ENCODE data around the gene GIPC1. TPM values are rescaled to one million over a fixed set of nuclear protein-coding genes. Genes with fewer than 3 reads are reported as not detected.
"Not testable (repeated sequence)": the region's sequence is repeated elsewhere in the genome, so short reads cannot be mapped to it uniquely, and the experiment has no call there.

The GIPC1 gene
- total RNA-seq, 1 donor from 2014 or later: 23.6 TPM

- Histone ChIP-seq H2AFZ (replicated peaks) (no peak overlapping the region), H3K79me2 (ENCODE audit: low read depth) (peaks cover 82% of the 10 kb centered on the region), H3K36me3 (no peaks in the 10 kb centered on the region), H3K9ac (no peak overlapping the region), H3K27ac (no peak overlapping the region), H4K20me1 (ENCODE audit: low read depth) (peaks cover 45% of the 10 kb centered on the region), H3K9me3 (ENCODE audit: low read depth) (no peaks in the 10 kb centered on the region), H3K4me3 (no peak overlapping the region), H3K4me2 (no peak overlapping the region), H3F3A (ENCODE audit: low read depth) (no peaks in the 10 kb centered on the region), H3K4me1 (no peaks in the 10 kb centered on the region), H3K27me3 (no peaks in the 10 kb centered on the region)
- no peaks in the 10 kb centered on the region for H3K9me3 Mint-ChIP-seq
- no peak for TF ChIP-seq EZH2phosphoT487 (IDR thresholded peaks at IDR 0.05)
- TF ChIP-seq EZH2 (IDR thresholded peaks at IDR 0.05): no peak
- TF ChIP-seq, protein P1, sequence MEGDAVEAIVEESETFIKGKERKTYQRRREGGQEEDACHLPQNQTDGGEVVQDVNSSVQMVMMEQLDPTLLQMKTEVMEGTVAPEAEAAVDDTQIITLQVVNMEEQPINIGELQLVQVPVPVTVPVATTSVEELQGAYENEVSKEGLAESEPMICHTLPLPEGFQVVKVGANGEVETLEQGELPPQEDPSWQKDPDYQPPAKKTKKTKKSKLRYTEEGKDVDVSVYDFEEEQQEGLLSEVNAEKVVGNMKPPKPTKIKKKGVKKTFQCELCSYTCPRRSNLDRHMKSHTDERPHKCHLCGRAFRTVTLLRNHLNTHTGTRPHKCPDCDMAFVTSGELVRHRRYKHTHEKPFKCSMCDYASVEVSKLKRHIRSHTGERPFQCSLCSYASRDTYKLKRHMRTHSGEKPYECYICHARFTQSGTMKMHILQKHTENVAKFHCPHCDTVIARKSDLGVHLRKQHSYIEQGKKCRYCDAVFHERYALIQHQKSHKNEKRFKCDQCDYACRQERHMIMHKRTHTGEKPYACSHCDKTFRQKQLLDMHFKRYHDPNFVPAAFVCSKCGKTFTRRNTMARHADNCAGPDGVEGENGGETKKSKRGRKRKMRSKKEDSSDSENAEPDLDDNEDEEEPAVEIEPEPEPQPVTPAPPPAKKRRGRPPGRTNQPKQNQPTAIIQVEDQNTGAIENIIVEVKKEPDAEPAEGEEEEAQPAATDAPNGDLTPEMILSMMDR (IDR thresholded peaks at IDR 0.05): no peak
- peaks cover 7% of the 10 kb centered on the region for H3K4me1 Mint-ChIP-seq
- H3K27me3 Mint-ChIP-seq (ENCODE audit: insufficient read depth, low read depth): peaks cover 3% of the 10 kb centered on the region
- no peak overlapping the region for H3K27ac Mint-ChIP-seq
- H3K4me3 Mint-ChIP-seq: no peak overlapping the region
- peaks cover 6% of the 10 kb centered on the region for H3K36me3 Mint-ChIP-seq
- DNase-seq (ENCODE audit: low spot score): no peak
Measured at GRCh38 chr19:14544047-14544446, 48.1 kb upstream of the GIPC1 start.

GRCh38 chr19:14542711-14543328 is 46.9 kb upstream of the GIPC1 start:
- Histone ChIP-seq H3F3A (ENCODE audit: low read depth) (no peaks in the 10 kb centered on the region), H3K9ac (no peak overlapping the region), H3K27ac (peak overlapping the region; percentile 37), H3K4me2 (no peak overlapping the region), H3K4me3 (no peak overlapping the region), H3K36me3 (no peaks in the 10 kb centered on the region), H3K79me2 (ENCODE audit: low read depth) (peaks cover 87% of the 10 kb centered on the region), H2AFZ (replicated peaks) (no peak overlapping the region), H4K20me1 (ENCODE audit: low read depth) (peaks cover 51% of the 10 kb centered on the region), H3K4me1 (no peaks in the 10 kb centered on the region), H3K27me3 (no peaks in the 10 kb centered on the region), H3K9me3 (ENCODE audit: low read depth) (no peaks in the 10 kb centered on the region)
- H3K36me3 Mint-ChIP-seq: no peaks in the 10 kb centered on the region
- no peak for DNase-seq (ENCODE audit: low spot score)
- no peak overlapping the region for H3K4me3 Mint-ChIP-seq
- peaks cover 7% of the 10 kb centered on the region for H3K4me1 Mint-ChIP-seq
- peaks cover 3% of the 10 kb centered on the region for H3K27me3 Mint-ChIP-seq (ENCODE audit: insufficient read depth, low read depth)
- TF ChIP-seq, protein P1 (IDR thresholded peaks at IDR 0.05): no peak
- TF ChIP-seq EZH2 (IDR thresholded peaks at IDR 0.05): no peak
- no peak for TF ChIP-seq EZH2phosphoT487 (IDR thresholded peaks at IDR 0.05)
- H3K9me3 Mint-ChIP-seq: no peaks in the 10 kb centered on the region
- peak overlapping the region; percentile 69 for H3K27ac Mint-ChIP-seq

GRCh38 chr19:14541979-14542378 is 46.1 kb upstream of the GIPC1 start:
- not testable (repeated sequence) for H3K27ac Mint-ChIP-seq; H2AFZ ChIP-seq (replicated peaks); H3F3A ChIP-seq (ENCODE audit: low read depth); H3K9me3 ChIP-seq (ENCODE audit: low read depth); H3K4me1 ChIP-seq; H3K36me3 Mint-ChIP-seq; H3K9me3 Mint-ChIP-seq; DNase-seq (ENCODE audit: low spot score); H3K36me3 ChIP-seq; H3K4me3 ChIP-seq; H3K27me3 ChIP-seq; H3K27ac ChIP-seq; H3K4me2 ChIP-seq; H3K4me3 Mint-ChIP-seq; H3K9ac ChIP-seq; H3K27me3 Mint-ChIP-seq (ENCODE audit: insufficient read depth, low read depth)
- H3K4me1 Mint-ChIP-seq: peaks cover 10% of the 10 kb centered on the region
- Histone ChIP-seq H3K79me2 (ENCODE audit: low read depth) (peaks cover 86% of the 10 kb centered on the region), H4K20me1 (ENCODE audit: low read depth) (peaks cover 54% of the 10 kb centered on the region)

GRCh38 chr19:14540741-14541525 is 45.0 kb upstream of the GIPC1 start:
- Histone ChIP-seq H3K9me3 (ENCODE audit: low read depth) (no peaks in the 10 kb centered on the region), H3F3A (ENCODE audit: low read depth) (peaks cover 7% of the 10 kb centered on the region), H3K4me1 (no peaks in the 10 kb centered on the region), H3K79me2 (ENCODE audit: low read depth) (peaks cover 83% of the 10 kb centered on the region), H4K20me1 (ENCODE audit: low read depth) (peaks cover 57% of the 10 kb centered on the region), H3K9ac (no peak overlapping the region), H3K36me3 (no peaks in the 10 kb centered on the region), H3K27me3 (no peaks in the 10 kb centered on the region), H3K4me3 (no peak overlapping the region), H3K4me2 (no peak overlapping the region), H3K27ac (no peak overlapping the region), H2AFZ (replicated peaks) (no peak overlapping the region)
- Mint-ChIP-seq H3K4me1 (peaks cover 12% of the 10 kb centered on the region), H3K27ac (no peak overlapping the region), H3K4me3 (no peak overlapping the region), H3K36me3 (no peaks in the 10 kb centered on the region), H3K9me3 (no peaks in the 10 kb centered on the region), H3K27me3 (ENCODE audit: insufficient read depth, low read depth) (peaks cover 2% of the 10 kb centered on the region)
- TF ChIP-seq EZH2phosphoT487 (IDR thresholded peaks at IDR 0.05): no peak
- TF ChIP-seq EZH2 (IDR thresholded peaks at IDR 0.05): no peak
- TF ChIP-seq, protein P1 (IDR thresholded peaks at IDR 0.05): no peak
- DNase-seq (ENCODE audit: low spot score): no peak
